ENCODE results near the gene PCGF2. TPM values are rescaled to one million over a fixed set of nuclear protein-coding genes. Genes with fewer than 3 reads are reported as not detected.

Gene PCGF2
- total and polyA plus RNA-seq, 2 donors from 2014 or later = 62.2 to 111 TPM

DNA sequence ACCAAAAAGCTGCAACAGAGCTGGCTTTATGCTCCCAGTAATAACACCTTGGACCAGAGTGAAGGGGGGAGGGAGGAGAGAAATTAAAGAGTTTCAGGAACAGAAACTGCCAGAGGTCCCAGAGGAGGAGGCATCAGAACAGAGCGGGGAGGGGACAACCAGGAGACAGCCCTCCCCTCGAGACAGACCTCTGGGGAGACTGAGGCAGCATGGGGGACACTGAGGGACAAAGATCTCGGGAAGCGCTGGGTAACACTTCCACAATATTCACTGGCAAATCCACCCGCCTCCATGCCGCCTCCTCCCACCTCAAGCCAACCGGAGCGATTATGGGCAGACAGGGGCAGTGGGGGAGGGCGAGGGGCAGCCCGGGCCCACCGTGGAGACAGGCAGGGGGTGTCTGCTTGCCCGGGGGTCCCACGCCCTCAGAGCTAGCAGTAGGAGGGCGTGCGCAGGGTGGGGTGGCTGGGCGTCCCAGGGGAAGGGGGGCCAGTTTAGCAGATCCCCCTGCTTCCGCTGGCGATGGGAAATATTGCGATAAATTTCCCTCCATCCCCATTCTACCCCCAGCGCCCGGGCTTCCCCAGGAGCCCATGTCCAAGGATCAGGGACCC is 1.2 kb downstream of the PCGF2 start:
- no peak for FAIRE-seq
- H3K36me3 ChIP-seq (ENCODE audit: control insufficient read depth in 2 of 3, insufficient read depth in 3 of 3, low read length in 3 of 3) = no peaks in the 10 kb centered on the region
- H3K27me3 ChIP-seq (ENCODE audit: control insufficient read depth, insufficient read depth, low read length) = no peaks in the 10 kb centered on the region
- TF ChIP-seq CTCF (IDR thresholded peaks at IDR 0.05; ENCODE audit: borderline replicate concordance, extremely low read depth, insufficient read depth) = no peak
- DNase-seq = peak in 3 of 5 donors; percentile 17 to 81 (median 55)
- peak overlapping the region; percentile 81 to 88 for H3K27ac ChIP-seq (ENCODE audit: low read depth in 2 of 2, low read length in 2 of 2)
- peaks cover 0 to 50% (median 28%) of the 10 kb centered on the region in 3 donors for H3K4me1 ChIP-seq (ENCODE audit: control insufficient read depth in 2 of 3, insufficient read depth in 2 of 3, low read depth in 1 of 3, low read length in 3 of 3)
- intact Hi-C loops (cut with DNase I) = no loop called here
- peak overlapping the region; percentile 21 to 85 (median 55) for H3K4me3 ChIP-seq (ENCODE audit: low read length in 3 of 3)
- H3K9me3 ChIP-seq (ENCODE audit: control insufficient read depth in 2 of 3, insufficient read depth in 1 of 3, low read length in 3 of 3) = no peaks in the 10 kb centered on the region
- H3K9ac ChIP-seq (ENCODE audit: low read length in 3 of 3) = peak overlapping the region in 2 of 3 donors; percentile 26 to 81

GRCh38 chr17:38746004-38746848 is 1.9 kb downstream of the PCGF2 start:
- no peak for FAIRE-seq
- H3K4me1 ChIP-seq (ENCODE audit: control insufficient read depth in 2 of 3, insufficient read depth in 2 of 3, low read depth in 1 of 3, low read length in 3 of 3) = peaks cover 0 to 48% (median 36%) of the 10 kb centered on the region in 3 donors
- H3K9me3 ChIP-seq (ENCODE audit: control insufficient read depth in 2 of 3, insufficient read depth in 1 of 3, low read length in 3 of 3) = no peaks in the 10 kb centered on the region
- no peaks in the 10 kb centered on the region for H3K36me3 ChIP-seq (ENCODE audit: control insufficient read depth in 2 of 3, insufficient read depth in 3 of 3, low read length in 3 of 3)
- H3K27me3 ChIP-seq (ENCODE audit: control insufficient read depth, insufficient read depth, low read length) = no peaks in the 10 kb centered on the region
- H3K9ac ChIP-seq (ENCODE audit: low read length in 3 of 3) = peak overlapping the region in 2 of 3 donors; percentile 26 to 81
- peak in 4 of 5 donors; percentile 57 to 76 (median 70) for DNase-seq
- H3K27ac ChIP-seq (ENCODE audit: low read depth in 2 of 2, low read length in 2 of 2) = peak overlapping the region in 1 of 2 donors; percentile 81
- intact Hi-C loops (cut with DNase I) = no loop called here
- peak overlapping the region; percentile 21 to 85 (median 54) for H3K4me3 ChIP-seq (ENCODE audit: low read length in 3 of 3)
- no peak for TF ChIP-seq CTCF (IDR thresholded peaks at IDR 0.05; ENCODE audit: borderline replicate concordance, extremely low read depth, insufficient read depth)

DNA sequence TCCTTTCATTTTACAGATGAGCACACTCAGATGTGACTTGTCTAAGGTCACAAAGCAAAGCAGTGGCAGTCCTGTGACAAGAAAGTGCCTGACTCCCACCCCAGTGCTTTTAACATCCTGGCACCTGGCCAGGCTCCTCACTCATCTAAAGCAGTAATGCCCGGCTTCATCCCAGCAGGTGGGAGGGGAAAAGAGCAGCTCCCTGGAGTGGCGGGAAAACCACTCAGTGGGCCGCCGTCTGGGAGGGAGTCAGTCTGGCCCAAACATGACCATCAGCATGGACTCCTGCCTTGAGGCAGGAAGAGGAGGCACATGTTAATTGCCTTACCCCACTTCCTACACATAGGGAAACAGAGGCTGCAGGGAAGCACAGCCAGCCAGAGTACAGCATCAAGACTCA is 2.6 kb downstream of the PCGF2 start:
- Histone ChIP-seq H3K4me1 (ENCODE audit: control insufficient read depth in 2 of 3, insufficient read depth in 2 of 3, low read depth in 1 of 3, low read length in 3 of 3) (peaks cover 0 to 41% (median 31%) of the 10 kb centered on the region in 3 donors), H3K4me3 (ENCODE audit: low read length in 3 of 3) (peak overlapping the region in 2 of 3 donors; percentile 21 to 85), H3K9ac (ENCODE audit: low read length in 3 of 3) (no peak overlapping the region), H3K27ac (ENCODE audit: low read depth in 2 of 2, low read length in 2 of 2) (peak overlapping the region in 1 of 2 donors; percentile 48), H3K9me3 (ENCODE audit: control insufficient read depth in 2 of 3, insufficient read depth in 1 of 3, low read length in 3 of 3) (no peaks in the 10 kb centered on the region), H3K36me3 (ENCODE audit: control insufficient read depth in 2 of 3, insufficient read depth in 3 of 3, low read length in 3 of 3) (peaks cover 0 to 5% (median 0%) of the 10 kb centered on the region in 3 donors), H3K27me3 (ENCODE audit: control insufficient read depth, insufficient read depth, low read length) (no peaks in the 10 kb centered on the region)
- peak in 2 of 5 donors; percentile 47 to 69 for DNase-seq
- FAIRE-seq = no peak
- intact Hi-C loops (cut with DNase I) = no loop called here
- no peak for TF ChIP-seq CTCF (IDR thresholded peaks at IDR 0.05; ENCODE audit: borderline replicate concordance, extremely low read depth, insufficient read depth)
